Neural cell (in vitro differentiated cells): ENCODE results near the gene VPREB1. TPM values are rescaled to one million over a fixed set of nuclear protein-coding genes. Genes with fewer than 3 reads are reported as not detected.
"Not testable (repeated sequence)": the region's sequence is repeated elsewhere in the genome, so short reads cannot be mapped to it uniquely, and the experiment has no call there.

Experiments used
- H2AFZ ChIP-seq: fragments of 200-600, 300-800 bp; sonication (generic), shearing (Covaris generic); 2 replicates; pipeline ENCODE4 v1.6.0; 2014; ENCODE audit warnings: low read depth, mild to moderate bottlenecking, antibody characterized with exemption, low read length, moderate library complexity
- H3F3A ChIP-seq: fragments of 200-600 bp; shearing (Covaris generic); 2 replicates; pipeline ENCODE4 v1.6.1; 2016; ENCODE audit warnings: mild to moderate bottlenecking, moderate library complexity, mixed read lengths, antibody characterized with exemption, low read length; ENCODE audit not compliant: insufficient read depth, poor library complexity, severe bottlenecking
- H3K27ac ChIP-seq: fragments of 200-600, 300-800 bp; sonication (generic), shearing (Covaris generic); 2 replicates; pipeline ENCODE4 v1.5.1; 2014; ENCODE audit warnings: mild to moderate bottlenecking, low read length, moderate library complexity
- H3K27me3 ChIP-seq: fragments of 300-800, 200-600 bp; sonication (generic), shearing (Covaris generic); 2 replicates; pipeline ENCODE4 v1.6.0; 2014; ENCODE audit warnings: mild to moderate bottlenecking, low read depth, low read length, moderate library complexity; ENCODE audit not compliant: insufficient read depth
- H3K36me3 ChIP-seq: fragments of 300-800, 200-600 bp; sonication (generic), shearing (Covaris generic); 2 replicates; pipeline ENCODE4 v1.5.1; 2014; ENCODE audit warnings: mild to moderate bottlenecking, antibody characterized with exemption, low read length, moderate library complexity; ENCODE audit not compliant: insufficient read depth
- H3K4me2 ChIP-seq: fragments of 300-800, 200-600 bp; sonication (generic), shearing (Covaris generic); 2 replicates; pipeline ENCODE4 v1.6.0; 2014; ENCODE audit warnings: mild to moderate bottlenecking, low read length
- H3K4me3 ChIP-seq: fragments of 300-800, 200-600 bp; sonication (generic), shearing (Covaris generic); 2 replicates; pipeline ENCODE4 v1.5.1; 2014; ENCODE audit warnings: mild to moderate bottlenecking, low read length, moderate library complexity
- H3K79me2 ChIP-seq: fragments of 200-600 bp; shearing (Covaris generic); replicated peaks from 2 replicates; pipeline ENCODE4 v1.6.0; 2014; ENCODE audit warnings: mild to moderate bottlenecking, low read length, moderate library complexity; ENCODE audit not compliant: insufficient read depth
- H3K9ac ChIP-seq: fragments of 300-800, 200-600 bp; sonication (generic), shearing (Covaris generic); 2 replicates; pipeline ENCODE4 v1.6.1; 2016; ENCODE audit warnings: mild to moderate bottlenecking, low read length, mixed read lengths
- H3K9me2 ChIP-seq: fragments of 200-600 bp; shearing (Covaris generic); 2 replicates; pipeline ENCODE4 v1.6.1; 2016; ENCODE audit warnings: mild to moderate bottlenecking, low read length, mixed read lengths; ENCODE audit not compliant: insufficient read depth
- H3K9me3 ChIP-seq: fragments of 200-600, 300-800 bp; sonication (generic), shearing (Covaris generic); 2 replicates; pipeline ENCODE4 v1.6.1; 2016; ENCODE audit warnings: mild to moderate bottlenecking, mixed run types, low read length, moderate library complexity, mixed read lengths
- H4K20me1 ChIP-seq: fragments of 200-600 bp; shearing (Covaris generic); 2 replicates; pipeline ENCODE4 v1.6.1; 2016; ENCODE audit warnings: mild to moderate bottlenecking, mixed run types; ENCODE audit not compliant: insufficient read depth
- EP300 ChIP-seq: fragments of 450-650 bp; conservative IDR thresholded peaks from 2 replicates; pipeline ENCODE4 v1.6.1; 2014; ENCODE audit warnings: antibody characterized with exemption, mild to moderate bottlenecking, moderate library complexity; ENCODE audit not compliant: poor library complexity, severe bottlenecking
- EZH2 ChIP-seq: fragments of 200-600, 300-800 bp; shearing (Covaris generic), sonication (generic); IDR thresholded peaks from 2 replicates; pipeline ENCODE4 v1.6.1; 2014; ENCODE audit warnings: antibody characterized with exemption, low read length, borderline replicate concordance, mild to moderate bottlenecking; ENCODE audit not compliant: insufficient read depth, poor library complexity, severe bottlenecking
- MXI1 ChIP-seq: fragments of 450-650 bp; conservative IDR thresholded peaks from 2 replicates; pipeline ENCODE4 v1.6.1; 2014; ENCODE audit warnings: antibody characterized with exemption, mild to moderate bottlenecking; ENCODE audit not compliant: poor library complexity, severe bottlenecking
- POLR2AphosphoS5 ChIP-seq: IDR thresholded peaks from 2 replicates; pipeline ENCODE4 v1.6.1; 2012
- RAD21 ChIP-seq: fragments of 450-650 bp; conservative IDR thresholded peaks from 2 replicates; pipeline ENCODE4 v1.6.1; 2014; ENCODE audit warnings: antibody characterized with exemption, mild to moderate bottlenecking, moderate library complexity
- SMC3 ChIP-seq: fragments of 450-650 bp; conservative IDR thresholded peaks from 2 replicates; pipeline ENCODE4 v1.6.1; 2014; ENCODE audit warnings: antibody characterized with exemption, mild to moderate bottlenecking, moderate library complexity; ENCODE audit not compliant: poor library complexity
- TAF1 ChIP-seq: IDR thresholded peaks from 2 replicates; pipeline ENCODE4 v1.6.1; 2012; ENCODE audit warnings: low read depth
- polyA plus RNA-seq: library from polyadenylated mRNA; depleted of rRNA; stranded (reverse); fragments of >200 nt; gene quantifications from 2 replicates; pipeline ENCODE4 v1.2.3, GENCODE V29; 2014
- TF ChIP-seq, protein P1 (sequence below): fragments of 450-650 bp; IDR thresholded peaks from 2 replicates; pipeline ENCODE4 v1.5.1; 2014; ENCODE audit warnings: antibody characterized with exemption, mild to moderate bottlenecking, moderate library complexity; ENCODE audit not compliant: poor library complexity, severe bottlenecking
- TF ChIP-seq, protein P2 (sequence below): IDR thresholded peaks from 2 replicates; pipeline ENCODE4 v1.6.1; 2012; ENCODE audit warnings: borderline replicate concordance

Gene VPREB1
- polyA plus RNA-seq, 1 donor from 2014 or later, result not detected

DNA sequence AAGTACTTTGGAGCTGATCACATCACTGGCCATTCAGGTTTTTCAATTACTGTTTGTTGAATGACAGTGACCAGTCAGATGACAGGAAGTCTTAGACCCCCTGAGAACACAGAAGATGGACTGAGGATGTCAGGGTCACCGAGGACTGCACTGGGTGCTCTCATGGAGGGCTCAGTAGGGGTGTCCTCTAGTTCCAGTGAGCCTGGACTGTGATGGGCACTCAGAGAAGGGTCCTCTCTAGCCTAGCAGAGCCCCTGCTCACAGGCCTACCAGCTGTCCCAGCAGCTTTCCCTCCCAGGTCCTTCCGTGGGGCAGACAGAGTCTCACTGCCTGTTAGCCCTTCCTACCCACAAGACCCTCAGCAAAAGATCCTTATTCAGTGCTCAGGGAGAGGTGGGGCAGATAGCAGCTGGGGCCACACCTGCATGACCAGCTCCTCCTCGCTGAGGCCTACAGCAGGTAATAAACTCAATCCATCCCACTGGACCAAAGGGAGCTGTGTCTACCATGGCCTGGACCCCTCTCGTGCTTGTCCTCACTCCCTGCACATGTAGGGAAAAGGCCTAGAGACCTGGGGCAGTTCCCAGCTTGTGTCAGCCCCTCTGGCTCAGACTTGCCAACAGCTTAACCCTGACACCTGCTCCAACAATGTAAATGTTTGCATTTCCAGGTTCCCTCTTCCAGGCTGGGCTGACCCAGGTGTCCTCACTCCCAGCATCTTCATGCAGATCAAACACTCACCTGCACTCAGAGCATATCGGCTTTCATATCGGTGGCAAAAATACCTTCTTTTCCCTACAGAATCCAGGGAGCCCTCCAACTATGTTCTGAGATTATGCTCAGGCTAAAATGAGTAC, 25.2 kb upstream of the VPREB1 start:
- Histone ChIP-seq H3K4me2 (no peak overlapping the region), H3K4me3 (no peak overlapping the region), H2AFZ (no peak overlapping the region), H3K79me2 (no peaks in the 10 kb centered on the region), H3F3A (no peaks in the 10 kb centered on the region), H4K20me1 (no peaks in the 10 kb centered on the region), H3K27ac (no peak overlapping the region), H3K27me3 (peaks cover 23% of the 10 kb centered on the region), H3K9ac (no peak overlapping the region), H3K9me2 (no peaks in the 10 kb centered on the region), H3K9me3 (no peaks in the 10 kb centered on the region), H3K36me3 (no peaks in the 10 kb centered on the region)
- TF ChIP-seq MXI1 (no peak), SMC3 (no peak), EZH2 (no peak), EP300 (no peak), POLR2AphosphoS5 (no peak), TAF1 (no peak), RAD21 (no peak)
- TF ChIP-seq, protein P1, sequence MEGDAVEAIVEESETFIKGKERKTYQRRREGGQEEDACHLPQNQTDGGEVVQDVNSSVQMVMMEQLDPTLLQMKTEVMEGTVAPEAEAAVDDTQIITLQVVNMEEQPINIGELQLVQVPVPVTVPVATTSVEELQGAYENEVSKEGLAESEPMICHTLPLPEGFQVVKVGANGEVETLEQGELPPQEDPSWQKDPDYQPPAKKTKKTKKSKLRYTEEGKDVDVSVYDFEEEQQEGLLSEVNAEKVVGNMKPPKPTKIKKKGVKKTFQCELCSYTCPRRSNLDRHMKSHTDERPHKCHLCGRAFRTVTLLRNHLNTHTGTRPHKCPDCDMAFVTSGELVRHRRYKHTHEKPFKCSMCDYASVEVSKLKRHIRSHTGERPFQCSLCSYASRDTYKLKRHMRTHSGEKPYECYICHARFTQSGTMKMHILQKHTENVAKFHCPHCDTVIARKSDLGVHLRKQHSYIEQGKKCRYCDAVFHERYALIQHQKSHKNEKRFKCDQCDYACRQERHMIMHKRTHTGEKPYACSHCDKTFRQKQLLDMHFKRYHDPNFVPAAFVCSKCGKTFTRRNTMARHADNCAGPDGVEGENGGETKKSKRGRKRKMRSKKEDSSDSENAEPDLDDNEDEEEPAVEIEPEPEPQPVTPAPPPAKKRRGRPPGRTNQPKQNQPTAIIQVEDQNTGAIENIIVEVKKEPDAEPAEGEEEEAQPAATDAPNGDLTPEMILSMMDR, result no peak
- TF ChIP-seq, protein P2, sequence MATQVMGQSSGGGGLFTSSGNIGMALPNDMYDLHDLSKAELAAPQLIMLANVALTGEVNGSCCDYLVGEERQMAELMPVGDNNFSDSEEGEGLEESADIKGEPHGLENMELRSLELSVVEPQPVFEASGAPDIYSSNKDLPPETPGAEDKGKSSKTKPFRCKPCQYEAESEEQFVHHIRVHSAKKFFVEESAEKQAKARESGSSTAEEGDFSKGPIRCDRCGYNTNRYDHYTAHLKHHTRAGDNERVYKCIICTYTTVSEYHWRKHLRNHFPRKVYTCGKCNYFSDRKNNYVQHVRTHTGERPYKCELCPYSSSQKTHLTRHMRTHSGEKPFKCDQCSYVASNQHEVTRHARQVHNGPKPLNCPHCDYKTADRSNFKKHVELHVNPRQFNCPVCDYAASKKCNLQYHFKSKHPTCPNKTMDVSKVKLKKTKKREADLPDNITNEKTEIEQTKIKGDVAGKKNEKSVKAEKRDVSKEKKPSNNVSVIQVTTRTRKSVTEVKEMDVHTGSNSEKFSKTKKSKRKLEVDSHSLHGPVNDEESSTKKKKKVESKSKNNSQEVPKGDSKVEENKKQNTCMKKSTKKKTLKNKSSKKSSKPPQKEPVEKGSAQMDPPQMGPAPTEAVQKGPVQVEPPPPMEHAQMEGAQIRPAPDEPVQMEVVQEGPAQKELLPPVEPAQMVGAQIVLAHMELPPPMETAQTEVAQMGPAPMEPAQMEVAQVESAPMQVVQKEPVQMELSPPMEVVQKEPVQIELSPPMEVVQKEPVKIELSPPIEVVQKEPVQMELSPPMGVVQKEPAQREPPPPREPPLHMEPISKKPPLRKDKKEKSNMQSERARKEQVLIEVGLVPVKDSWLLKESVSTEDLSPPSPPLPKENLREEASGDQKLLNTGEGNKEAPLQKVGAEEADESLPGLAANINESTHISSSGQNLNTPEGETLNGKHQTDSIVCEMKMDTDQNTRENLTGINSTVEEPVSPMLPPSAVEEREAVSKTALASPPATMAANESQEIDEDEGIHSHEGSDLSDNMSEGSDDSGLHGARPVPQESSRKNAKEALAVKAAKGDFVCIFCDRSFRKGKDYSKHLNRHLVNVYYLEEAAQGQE, result no peak

DNA sequence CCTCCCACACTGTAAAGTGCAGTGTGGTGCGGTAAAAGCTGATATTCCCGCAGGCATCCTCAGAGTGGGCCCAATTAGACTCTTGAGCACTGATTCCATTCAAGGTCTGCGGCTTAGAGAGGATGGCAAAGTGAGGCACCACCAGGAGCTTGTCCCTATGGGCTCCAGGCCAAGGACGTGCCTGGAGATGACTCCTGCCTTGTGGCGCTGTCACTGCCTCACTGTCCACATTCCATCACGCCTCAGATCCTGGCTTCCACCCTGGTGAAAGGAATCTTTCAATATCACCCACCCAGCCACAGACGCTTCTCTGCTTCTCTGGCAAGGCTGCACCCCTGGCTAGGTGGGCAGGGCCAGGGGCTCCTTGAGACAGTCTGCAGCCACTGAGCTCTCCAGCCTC, 23.5 kb upstream of the VPREB1 start:
- not testable (repeated sequence) for H3F3A ChIP-seq, H3K79me2 ChIP-seq, H3K27ac ChIP-seq, H3K4me3 ChIP-seq, H3K9ac ChIP-seq, H3K9me2 ChIP-seq, H4K20me1 ChIP-seq, H3K9me3 ChIP-seq, H3K36me3 ChIP-seq, H3K4me2 ChIP-seq, H2AFZ ChIP-seq
- H3K27me3 ChIP-seq, result peaks cover 15% of the 10 kb centered on the region
